Measurements from ENCODE around the gene TMEM187. TPM values are rescaled to one million over a fixed set of nuclear protein-coding genes. Genes with fewer than 3 reads are reported as not detected.
A peak's percentile ranks its signal among the peaks of the same experiment; 100 is the strongest.

The TMEM187 gene
- total and polyA plus RNA-seq, 12 donors, result 3.4 to 13.2 (median 7.5) TPM

DNA sequence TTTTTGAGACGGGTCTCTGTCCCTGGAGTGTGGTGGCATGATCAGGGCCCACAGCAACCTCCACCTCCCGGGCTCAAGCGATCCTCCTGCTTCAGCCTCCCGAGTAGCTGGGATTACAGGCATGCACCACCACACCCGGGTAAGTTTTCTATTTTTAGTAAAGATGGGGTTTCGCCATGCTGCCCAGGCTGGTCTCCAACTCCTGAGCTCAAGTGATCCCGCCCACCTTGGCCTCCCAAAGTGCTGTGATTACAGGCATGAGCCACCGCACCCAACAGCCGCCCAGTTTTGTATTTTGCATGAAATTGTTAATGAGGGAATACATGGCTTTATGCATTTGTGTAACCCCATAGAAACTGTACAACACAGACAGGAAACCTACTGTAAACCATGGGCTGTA, 43.7 kb upstream of the TMEM187 start:
- no peaks in the 10 kb centered on the region for H3K9me3 ChIP-seq
- H3K27ac ChIP-seq, result peak overlapping the region in 9 of 10 donors; percentile 37 to 99 (median 72)
- TF ChIP-seq CTCF (IDR thresholded peaks at IDR 0.05), result no peak
- H3K36me3 ChIP-seq, result peaks cover 0 to 40% (median 0%) of the 10 kb centered on the region in 9 donors
- ATAC-seq (no peak), DNase-seq (no peak)
- peaks cover 0 to 64% (median 46%) of the 10 kb centered on the region in 9 donors for H3K4me1 ChIP-seq
- intact Hi-C loops (cut with DNase I), result loop anchor here in 4 of 10 donors (10.0 kb wide), 2 partner anchors 114 to 134 kb away; partner anchors contain the start of genes IDH3G (in 3 of the 4) and SSR4 (in 3 of the 4)
- 40 to 42% methylated on average over 9 of the region's 9 CpGs for WGBS, 2 donors
- peaks cover 0 to 29% (median 0%) of the 10 kb centered on the region in 7 donors for H3K27me3 ChIP-seq
- peak overlapping the region in 7 of 10 donors; percentile 30 to 47 (median 40) for H3K4me3 ChIP-seq

DNA sequence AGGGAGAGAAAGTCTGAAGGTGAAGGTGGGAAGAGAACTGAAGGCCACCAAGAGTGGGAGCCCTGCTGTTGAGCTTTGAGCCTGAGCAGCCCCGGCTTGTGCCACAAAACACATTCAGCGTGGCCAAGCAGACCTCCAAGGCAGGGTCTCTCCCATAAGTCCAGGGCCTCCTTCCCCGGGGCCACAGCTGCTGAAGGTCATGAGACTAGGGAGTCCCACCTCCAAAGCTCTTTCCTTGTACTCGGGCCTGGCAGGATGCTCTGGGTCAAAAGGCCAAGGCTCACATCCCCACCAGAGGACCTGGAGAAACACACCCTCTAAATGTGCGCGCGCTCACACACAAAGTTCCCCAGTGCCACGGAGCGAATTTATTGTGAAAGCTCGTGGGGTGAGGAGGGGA, 43.0 kb upstream of the TMEM187 start:
- intact Hi-C loops (cut with DNase I), result loop anchor here in 4 of 10 donors (10.0 kb wide), 2 partner anchors 115 to 135 kb away; partner anchors contain the start of genes IDH3G (in 3 of the 4) and SSR4 (in 3 of the 4)
- no peak for TF ChIP-seq CTCF (IDR thresholded peaks at IDR 0.05)
- WGBS, 2 donors, result 72 to 79% methylated on average over 10 of the region's 10 CpGs
- ATAC-seq (no peak), DNase-seq (no peak)
- H3K4me3 ChIP-seq, result peak overlapping the region in 3 of 10 donors; percentile 40 to 47 (median 41)
- H3K4me1 ChIP-seq, result peaks cover 0 to 61% (median 43%) of the 10 kb centered on the region in 9 donors
- no peaks in the 10 kb centered on the region for H3K9me3 ChIP-seq
- H3K27ac ChIP-seq, result peak overlapping the region in 9 of 10 donors; percentile 28 to 99 (median 72)
- H3K27me3 ChIP-seq, result peaks cover 0 to 22% (median 0%) of the 10 kb centered on the region in 7 donors
- peaks cover 0 to 40% (median 0%) of the 10 kb centered on the region in 9 donors for H3K36me3 ChIP-seq

- TF ChIP-seq CTCF (IDR thresholded peaks at IDR 0.05), result no peak
- DNase-seq (no peak), ATAC-seq (no peak)
- Histone ChIP-seq H3K36me3 (peaks cover 0 to 40% (median 0%) of the 10 kb centered on the region in 9 donors), H3K27ac (peak overlapping the region in 7 of 10 donors; percentile 23 to 99 (median 75)), H3K4me1 (peaks cover 0 to 56% (median 44%) of the 10 kb centered on the region in 9 donors), H3K9me3 (no peaks in the 10 kb centered on the region), H3K4me3 (no peak overlapping the region), H3K27me3 (peaks cover 0 to 16% (median 0%) of the 10 kb centered on the region in 7 donors)
- intact Hi-C loops (cut with DNase I), result no loop called here
- 87 to 88% methylated on average over 30 to 31 of the region's 31 CpGs for WGBS, 2 donors
Measured at GRCh38 chrX:153930011-153930910, 42.3 kb upstream of the TMEM187 start.

DNA sequence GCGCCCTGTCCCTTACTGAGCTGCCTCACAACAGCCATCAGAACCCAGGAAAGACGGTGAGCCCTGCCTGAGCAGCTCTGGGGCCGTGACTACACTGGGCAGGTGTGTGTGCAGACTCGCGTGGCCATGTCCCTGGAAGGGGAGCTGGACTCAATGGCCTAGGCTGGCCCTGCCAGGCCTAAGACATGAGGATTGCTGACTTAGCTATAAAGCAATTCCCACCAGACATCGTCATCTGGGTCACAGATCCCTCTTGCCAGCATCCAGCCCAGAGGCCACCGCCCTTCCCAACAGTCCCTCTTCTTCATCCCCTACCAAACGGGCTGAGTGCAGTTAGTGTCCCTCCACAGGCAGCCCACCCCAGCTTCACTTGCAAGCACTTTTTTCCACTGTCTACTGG, 41.4 kb upstream of the TMEM187 start:
- H3K27ac ChIP-seq, result no peak overlapping the region
- peaks cover 0 to 52% (median 41%) of the 10 kb centered on the region in 9 donors for H3K4me1 ChIP-seq
- 90 to 93% methylated on average over 8 of the region's 8 CpGs for WGBS, 2 donors
- peaks cover 0 to 17% (median 0%) of the 10 kb centered on the region in 7 donors for H3K27me3 ChIP-seq
- no peaks in the 10 kb centered on the region for H3K9me3 ChIP-seq
- no peak for TF ChIP-seq CTCF (IDR thresholded peaks at IDR 0.05)
- DNase-seq (no peak), ATAC-seq (no peak)
- peaks cover 0 to 40% (median 0%) of the 10 kb centered on the region in 9 donors for H3K36me3 ChIP-seq
- H3K4me3 ChIP-seq, result no peak overlapping the region
- intact Hi-C loops (cut with DNase I), result no loop called here
